ENCODE results near the gene ATP11A. TPM values are rescaled to one million over a fixed set of nuclear protein-coding genes. Genes with fewer than 3 reads are reported as not detected.

The ATP11A gene
- total and polyA plus RNA-seq, 2 experiments from 2014 or later = 4.9 to 5.0 TPM

GRCh38 chr13:112905619-112905989 is 215.8 kb downstream of the ATP11A start:
- in situ Hi-C loops (cut with MboI) = no loop called here

GRCh38 chr13:112905990-112906641 is 216.3 kb downstream of the ATP11A start:
- Histone ChIP-seq H3K27ac (no peak overlapping the region), H3K36me3 (ENCODE audit: low read depth) (no peaks in the 10 kb centered on the region), H3K4me3 (no peak overlapping the region), H3K4me1 (ENCODE audit: insufficient read depth) (no peaks in the 10 kb centered on the region), H3F3A (ENCODE audit: insufficient read depth) (no peaks in the 10 kb centered on the region), H3K4me2 (ENCODE audit: unreplicated experiment) (no peak overlapping the region), H2AFZ (no peak overlapping the region), H3K9ac (no peak overlapping the region), H3K79me2 (ENCODE audit: insufficient read depth) (no peaks in the 10 kb centered on the region), H3K9me3 (ENCODE audit: low read depth) (no peaks in the 10 kb centered on the region), H3K9me2 (ENCODE audit: insufficient read depth) (no peaks in the 10 kb centered on the region), H3K27me3 (replicated peaks; ENCODE audit: insufficient read depth) (peaks cover 46% of the 10 kb centered on the region), H4K20me1 (ENCODE audit: insufficient read depth) (no peaks in the 10 kb centered on the region)
- DNase-seq = no peak
- 60 to 61% methylated on average over 20 of the region's 20 CpGs for WGBS, 2 experiments (ENCODE audit: low coverage in 1 of 2, low lambda C conversion rate in 2 of 2, missing lambda C conversion rate in 2 of 2)
- TF ChIP-seq EZH2 (IDR thresholded peaks at IDR 0.05; ENCODE audit: insufficient read depth, poor library complexity, severe bottlenecking) (no peak), EZH2phosphoT487 (IDR thresholded peaks at IDR 0.05; ENCODE audit: insufficient read depth, low read depth) (no peak)
- in situ Hi-C loops (cut with MboI) = no loop called here

More at GRCh38 chr13:112905619-112905989, 215.8 kb downstream of the ATP11A start:
- Histone ChIP-seq H4K20me1 (ENCODE audit: insufficient read depth) (no peaks in the 10 kb centered on the region), H3K79me2 (ENCODE audit: insufficient read depth) (no peaks in the 10 kb centered on the region), H3K27me3 (replicated peaks; ENCODE audit: insufficient read depth) (peaks cover 47% of the 10 kb centered on the region), H2AFZ (no peak overlapping the region), H3K9me2 (ENCODE audit: insufficient read depth) (no peaks in the 10 kb centered on the region), H3K9me3 (ENCODE audit: low read depth) (no peaks in the 10 kb centered on the region), H3K36me3 (ENCODE audit: low read depth) (no peaks in the 10 kb centered on the region), H3K4me2 (ENCODE audit: unreplicated experiment) (no peak overlapping the region), H3K4me1 (ENCODE audit: insufficient read depth) (no peaks in the 10 kb centered on the region), H3K4me3 (no peak overlapping the region), H3K9ac (no peak overlapping the region), H3K27ac (no peak overlapping the region), H3F3A (ENCODE audit: insufficient read depth) (no peaks in the 10 kb centered on the region)
- TF ChIP-seq EZH2 (IDR thresholded peaks at IDR 0.05; ENCODE audit: insufficient read depth, poor library complexity, severe bottlenecking) = no peak
- no peak for TF ChIP-seq EZH2phosphoT487 (IDR thresholded peaks at IDR 0.05; ENCODE audit: insufficient read depth, low read depth)
- DNase-seq = no peak
- WGBS, 2 experiments (ENCODE audit: low coverage in 1 of 2, low lambda C conversion rate in 2 of 2, missing lambda C conversion rate in 2 of 2) = 59 to 67% methylated on average over 5 of the region's 5 CpGs

- no peak overlapping the region for H3K4me3 ChIP-seq
- in situ Hi-C loops (cut with MboI) = no loop called here
- H3K79me2 ChIP-seq (ENCODE audit: insufficient read depth) = no peaks in the 10 kb centered on the region
- no peaks in the 10 kb centered on the region for H3F3A ChIP-seq (ENCODE audit: insufficient read depth)
- H2AFZ ChIP-seq = no peak overlapping the region
- H3K36me3 ChIP-seq (ENCODE audit: low read depth) = no peaks in the 10 kb centered on the region
- no peak overlapping the region for H3K27ac ChIP-seq
- no peaks in the 10 kb centered on the region for H3K9me2 ChIP-seq (ENCODE audit: insufficient read depth)
- H3K4me2 ChIP-seq (ENCODE audit: unreplicated experiment) = no peak overlapping the region
- no peak overlapping the region for H3K9ac ChIP-seq
- no peaks in the 10 kb centered on the region for H4K20me1 ChIP-seq (ENCODE audit: insufficient read depth)
- 60 to 61% methylated on average over 8 of the region's 8 CpGs for WGBS, 2 experiments (ENCODE audit: low coverage in 1 of 2, low lambda C conversion rate in 2 of 2, missing lambda C conversion rate in 2 of 2)
- no peaks in the 10 kb centered on the region for H3K9me3 ChIP-seq (ENCODE audit: low read depth)
- TF ChIP-seq EZH2phosphoT487 (IDR thresholded peaks at IDR 0.05; ENCODE audit: insufficient read depth, low read depth) (no peak), EZH2 (IDR thresholded peaks at IDR 0.05; ENCODE audit: insufficient read depth, poor library complexity, severe bottlenecking) (no peak)
- H3K4me1 ChIP-seq (ENCODE audit: insufficient read depth) = no peaks in the 10 kb centered on the region
- peaks cover 35% of the 10 kb centered on the region for H3K27me3 ChIP-seq (replicated peaks; ENCODE audit: insufficient read depth)
- no peak for DNase-seq
These were observed 217.4 kb downstream of the ATP11A start for GRCh38 chr13:112907286-112907685.

- Histone ChIP-seq H3K9me2 (ENCODE audit: insufficient read depth) (no peaks in the 10 kb centered on the region), H3K4me3 (no peak overlapping the region), H3K9ac (no peak overlapping the region), H3K79me2 (ENCODE audit: insufficient read depth) (no peaks in the 10 kb centered on the region), H3K27me3 (replicated peaks; ENCODE audit: insufficient read depth) (peaks cover 29% of the 10 kb centered on the region), H3K4me1 (ENCODE audit: insufficient read depth) (no peaks in the 10 kb centered on the region), H3F3A (ENCODE audit: insufficient read depth) (no peaks in the 10 kb centered on the region), H3K27ac (no peak overlapping the region), H3K36me3 (ENCODE audit: low read depth) (no peaks in the 10 kb centered on the region), H2AFZ (no peak overlapping the region), H3K9me3 (ENCODE audit: low read depth) (no peaks in the 10 kb centered on the region), H4K20me1 (ENCODE audit: insufficient read depth) (no peaks in the 10 kb centered on the region), H3K4me2 (ENCODE audit: unreplicated experiment) (no peak overlapping the region)
- no peak for TF ChIP-seq EZH2 (IDR thresholded peaks at IDR 0.05; ENCODE audit: insufficient read depth, poor library complexity, severe bottlenecking)
- TF ChIP-seq EZH2phosphoT487 (IDR thresholded peaks at IDR 0.05; ENCODE audit: insufficient read depth, low read depth) = no peak
- DNase-seq = no peak
- 30 to 34% methylated on average over 6 of the region's 6 CpGs for WGBS, 2 experiments (ENCODE audit: low coverage in 1 of 2, low lambda C conversion rate in 2 of 2, missing lambda C conversion rate in 2 of 2)
- in situ Hi-C loops (cut with MboI) = no loop called here
These were observed 218.1 kb downstream of the ATP11A start for GRCh38 chr13:112907871-112908331.
